Breast epithelium (tissue), 4 donors: ENCODE results near the gene TIMM8B. TPM values are rescaled to one million over a fixed set of nuclear protein-coding genes. Genes with fewer than 3 reads are reported as not detected.

ENCODE experiments used
- DNase-seq, 2 donors: peaks; one replicate each; pipeline ENCODE4 v3.0.0-alpha.2; 2019; ENCODE audit warnings: low spot score in 2 of 2
- H3K27ac ChIP-seq, 2 donors: fragments of 200-600 bp; sonication (generic) in 1 of 2; one replicate each; pipeline ENCODE4 v1.5.1; 2016 to 2019; ENCODE audit warnings: mild to moderate bottlenecking in 1 of 2
- H3K27me3 ChIP-seq, 2 donors: fragments of 200-600 bp; sonication (generic) in 1 of 2; one replicate each; pipeline versions ENCODE4 v1.5.1 to v1.6.0; 2017 to 2019; ENCODE audit warnings: control low read depth in 1 of 2, mild to moderate bottlenecking in 1 of 2
- H3K36me3 ChIP-seq: fragments of 200-600 bp; one replicate; pipeline ENCODE4 v1.5.1; 2019
- H3K4me1 ChIP-seq, 2 donors: fragments of 200-600 bp; sonication (generic); one replicate each; pipeline ENCODE4 v1.5.1; 2016 to 2019; ENCODE audit warnings: control low read depth in 1 of 2
- H3K4me3 ChIP-seq, 3 donors: fragments of 200-600 bp; sonication (generic); 1 replicate in 2 of 3; 2 replicates in 1 of 3; pipeline ENCODE4 v1.5.1; 2016 to 2019; ENCODE audit warnings: mild to moderate bottlenecking in 3 of 3, moderate library complexity in 2 of 3
- H3K9me3 ChIP-seq, 2 donors: fragments of 200-600 bp; sonication (generic) in 1 of 2; one replicate each; pipeline ENCODE4 v1.5.1; 2016 to 2019; ENCODE audit warnings: control low read depth in 1 of 2
- CTCF ChIP-seq, 3 donors: fragments of 450-650 bp; IDR thresholded peaks; one replicate each; pipeline ENCODE4 v1.5.1; 2016 to 2017; ENCODE audit warnings: antibody characterized with exemption in 3 of 3, mild to moderate bottlenecking in 3 of 3, moderate library complexity in 3 of 3
- POLR2A ChIP-seq: fragments of 450-650 bp; IDR thresholded peaks from one replicate; pipeline ENCODE4 v1.6.1; 2016; ENCODE audit warnings: antibody characterized with exemption, mild to moderate bottlenecking, moderate library complexity
- POLR2AphosphoS5 ChIP-seq, 3 donors: sonication (generic); formaldehyde crosslinking; IDR thresholded peaks; one replicate each; pipeline ENCODE4 v1.6.1; 2017; ENCODE audit warnings: antibody characterized with exemption in 3 of 3
- intact Hi-C: fragments of 100-400 bp; cut with DNase I; formaldehyde crosslinking; loops from one replicate; pipeline ENCODE4 v1.15.1; 2023; ENCODE audit warnings: low total_unique reads
- total RNA-seq, 3 donors: library from RNA; depleted of rRNA; stranded (reverse); fragments of >200 nt; gene quantifications; one replicate each; pipeline ENCODE4 v1.1.0, GENCODE V29; 2016

TIMM8B gene
- total RNA-seq, 3 donors from 2014 or later: 31.9 to 48.8 (median 40.5) TPM

GRCh38 chr11:112123129-112123528, 36.6 kb upstream of the TIMM8B start:
- intact Hi-C loops: no loop called here
- TF ChIP-seq CTCF (IDR thresholded peaks at IDR 0.05) (no peak), POLR2A (no peak), POLR2AphosphoS5 (IDR thresholded peaks at IDR 0.05) (no peak)
- Histone ChIP-seq H3K4me1 (no peaks in the 10 kb centered on the region), H3K27me3 (no peaks in the 10 kb centered on the region), H3K36me3 (no peaks in the 10 kb centered on the region), H3K9me3 (no peaks in the 10 kb centered on the region), H3K4me3 (no peak overlapping the region), H3K27ac (no peak overlapping the region)
- no peak for DNase-seq

DNA sequence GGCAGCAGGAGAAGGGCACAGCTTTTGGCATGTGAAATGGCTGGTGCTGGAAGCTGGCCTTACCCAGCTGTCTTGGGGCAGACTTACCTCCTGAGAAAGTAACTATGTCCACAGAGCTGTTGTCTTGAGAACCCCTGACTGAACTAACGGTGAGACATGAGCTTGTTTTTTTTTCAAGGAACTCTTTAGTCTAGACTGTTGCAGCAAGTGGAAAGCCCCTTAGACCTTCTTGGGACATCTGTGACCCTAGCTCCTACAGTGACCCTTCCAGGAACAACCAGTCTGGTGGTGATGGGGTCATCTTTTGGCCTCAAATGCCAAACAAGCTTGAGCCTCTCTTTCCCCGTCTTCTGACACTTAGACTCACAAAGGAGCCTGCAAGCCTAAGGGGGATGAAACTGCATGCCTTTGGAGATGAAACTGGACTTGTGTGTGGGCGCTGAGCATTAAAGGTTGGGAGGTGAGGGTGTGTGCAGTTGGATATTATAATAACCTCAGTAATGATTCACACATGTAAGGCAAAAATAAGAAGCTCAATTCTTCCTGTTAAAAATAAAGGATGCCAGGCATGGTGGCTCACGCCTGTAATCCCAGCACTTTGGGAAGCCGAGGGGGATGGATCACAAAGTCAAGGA, 35.5 kb upstream of the TIMM8B start:
- H3K9me3 ChIP-seq: no peaks in the 10 kb centered on the region
- no peaks in the 10 kb centered on the region for H3K4me1 ChIP-seq
- intact Hi-C loops: no loop called here
- no peak overlapping the region for H3K4me3 ChIP-seq
- no peak for DNase-seq
- H3K36me3 ChIP-seq: no peaks in the 10 kb centered on the region
- TF ChIP-seq POLR2A (no peak), CTCF (IDR thresholded peaks at IDR 0.05) (no peak), POLR2AphosphoS5 (IDR thresholded peaks at IDR 0.05) (no peak)
- H3K27ac ChIP-seq: no peak overlapping the region
- H3K27me3 ChIP-seq: no peaks in the 10 kb centered on the region

GRCh38 chr11:112118176-112118575, 31.6 kb upstream of the TIMM8B start:
- H3K4me1 ChIP-seq: no peaks in the 10 kb centered on the region
- H3K27me3 ChIP-seq: no peaks in the 10 kb centered on the region
- intact Hi-C loops: no loop called here
- DNase-seq: no peak
- no peak overlapping the region for H3K27ac ChIP-seq
- no peaks in the 10 kb centered on the region for H3K36me3 ChIP-seq
- H3K4me3 ChIP-seq: no peak overlapping the region
- TF ChIP-seq POLR2AphosphoS5 (IDR thresholded peaks at IDR 0.05): no peak
- TF ChIP-seq POLR2A: no peak
- no peak for TF ChIP-seq CTCF (IDR thresholded peaks at IDR 0.05)
- no peaks in the 10 kb centered on the region for H3K9me3 ChIP-seq

DNA sequence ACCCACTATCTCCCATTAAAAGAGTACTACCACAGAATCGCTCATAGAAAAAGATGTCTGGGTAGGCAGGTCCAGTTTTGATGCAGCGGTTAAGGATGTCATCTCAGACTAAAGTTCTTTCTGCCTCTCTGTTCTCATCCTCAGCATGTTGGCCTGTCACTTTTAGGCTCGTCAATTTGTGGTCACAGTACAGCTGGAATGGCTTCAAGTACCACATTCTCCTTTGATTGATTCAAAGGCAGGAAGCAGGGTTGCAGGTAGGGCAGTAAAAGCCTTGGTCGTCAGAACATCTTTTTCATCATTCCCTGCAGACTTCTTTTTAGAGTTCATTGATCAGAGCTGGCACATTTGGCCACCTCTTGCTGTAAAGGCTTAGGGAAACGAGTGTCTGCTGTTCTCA, 28.8 kb upstream of the TIMM8B start:
- Histone ChIP-seq H3K4me3 (no peak overlapping the region), H3K9me3 (no peaks in the 10 kb centered on the region), H3K27ac (no peak overlapping the region), H3K4me1 (no peaks in the 10 kb centered on the region), H3K36me3 (no peaks in the 10 kb centered on the region), H3K27me3 (no peaks in the 10 kb centered on the region)
- no peak for DNase-seq
- intact Hi-C loops: no loop called here
- TF ChIP-seq POLR2A: no peak
- no peak for TF ChIP-seq POLR2AphosphoS5 (IDR thresholded peaks at IDR 0.05)
- TF ChIP-seq CTCF (IDR thresholded peaks at IDR 0.05): no peak

- TF ChIP-seq CTCF (IDR thresholded peaks at IDR 0.05): no peak
- no peak for TF ChIP-seq POLR2A
- no peak for TF ChIP-seq POLR2AphosphoS5 (IDR thresholded peaks at IDR 0.05)
Measured at GRCh38 chr11:112114460-112114859, 27.9 kb upstream of the TIMM8B start.

More at GRCh38 chr11:112114460-112114859, 27.9 kb upstream of the TIMM8B start:
- no peak for DNase-seq
- Histone ChIP-seq H3K9me3 (no peaks in the 10 kb centered on the region), H3K4me3 (no peak overlapping the region), H3K27ac (no peak overlapping the region), H3K4me1 (no peaks in the 10 kb centered on the region), H3K27me3 (no peaks in the 10 kb centered on the region), H3K36me3 (no peaks in the 10 kb centered on the region)
- intact Hi-C loops: no loop called here
